ENCODE measurements around the gene CACNG4.

The CACNG4 gene

GRCh38 chr17:67020293-67020766 lies 55.8 kb downstream of the CACNG4 start:
- DNase-seq (ENCODE audit: extremely low spot score) = no peak
- TF ChIP-seq SUZ12 (IDR thresholded peaks at IDR 0.05) (no peak), HDGF (IDR thresholded peaks at IDR 0.05; ENCODE audit: borderline replicate concordance) (no peak), FOXM1 (IDR thresholded peaks at IDR 0.05; ENCODE audit: borderline replicate concordance) (no peak), ZNF384 (IDR thresholded peaks at IDR 0.05) (no peak), FOXA1 (IDR thresholded peaks at IDR 0.05) (no peak), ARNT (IDR thresholded peaks at IDR 0.05) (no peak), ELF4 (IDR thresholded peaks at IDR 0.05) (no peak), LEF1 (IDR thresholded peaks at IDR 0.05; ENCODE audit: borderline replicate concordance) (no peak)
- ChIA-PET POLR2A (no interaction called here), CTCF (no interaction called here)

DNA sequence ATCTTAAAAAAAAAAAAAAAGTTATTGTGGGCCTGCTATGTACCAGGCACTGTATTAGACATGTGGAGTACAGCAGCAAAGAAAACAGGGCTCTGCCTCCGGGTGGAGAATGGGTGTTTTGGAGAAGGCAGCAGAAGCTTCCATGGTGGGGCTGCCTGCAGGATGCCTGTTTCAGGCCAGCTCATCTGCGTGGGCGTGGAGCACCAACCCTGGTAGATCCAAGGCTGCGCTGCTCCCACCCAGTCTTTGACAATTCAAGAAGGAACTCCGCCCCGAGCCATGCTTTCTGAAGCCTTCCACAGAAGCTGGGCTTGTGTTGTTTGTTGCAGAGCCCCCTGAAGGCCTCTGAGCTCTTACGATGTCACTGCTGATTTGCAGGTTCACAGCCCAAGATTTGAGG lies 56.7 kb downstream of the CACNG4 start:
- POLR2A ChIA-PET = no interaction called here
- TF ChIP-seq ZNF384 (IDR thresholded peaks at IDR 0.05) (no peak), TARDBP (IDR thresholded peaks at IDR 0.05) (no peak), SP1 (IDR thresholded peaks at IDR 0.05) (no peak), FOXM1 (IDR thresholded peaks at IDR 0.05; ENCODE audit: borderline replicate concordance) (no peak), NFRKB (IDR thresholded peaks at IDR 0.05) (no peak), FOXK2 (IDR thresholded peaks at IDR 0.05) (no peak), SUZ12 (IDR thresholded peaks at IDR 0.05) (no peak), FOXA1 (IDR thresholded peaks at IDR 0.05) (no peak), BHLHE40 (IDR thresholded peaks at IDR 0.05; ENCODE audit: borderline replicate concordance) (no peak), ELF4 (IDR thresholded peaks at IDR 0.05) (no peak), LEF1 (IDR thresholded peaks at IDR 0.05; ENCODE audit: borderline replicate concordance) (no peak), ARNT (IDR thresholded peaks at IDR 0.05) (no peak), HDGF (IDR thresholded peaks at IDR 0.05; ENCODE audit: borderline replicate concordance) (no peak), L3MBTL2 (conservative IDR thresholded peaks at IDR 0.05) (no peak)
- TF ChIP-seq, protein P1, sequence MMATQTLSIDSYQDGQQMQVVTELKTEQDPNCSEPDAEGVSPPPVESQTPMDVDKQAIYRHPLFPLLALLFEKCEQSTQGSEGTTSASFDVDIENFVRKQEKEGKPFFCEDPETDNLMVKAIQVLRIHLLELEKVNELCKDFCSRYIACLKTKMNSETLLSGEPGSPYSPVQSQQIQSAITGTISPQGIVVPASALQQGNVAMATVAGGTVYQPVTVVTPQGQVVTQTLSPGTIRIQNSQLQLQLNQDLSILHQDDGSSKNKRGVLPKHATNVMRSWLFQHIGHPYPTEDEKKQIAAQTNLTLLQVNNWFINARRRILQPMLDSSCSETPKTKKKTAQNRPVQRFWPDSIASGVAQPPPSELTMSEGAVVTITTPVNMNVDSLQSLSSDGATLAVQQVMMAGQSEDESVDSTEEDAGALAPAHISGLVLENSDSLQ (IDR thresholded peaks at IDR 0.05) = no peak
- no peak for DNase-seq (ENCODE audit: extremely low spot score)
- CTCF ChIA-PET = no interaction called here

DNA sequence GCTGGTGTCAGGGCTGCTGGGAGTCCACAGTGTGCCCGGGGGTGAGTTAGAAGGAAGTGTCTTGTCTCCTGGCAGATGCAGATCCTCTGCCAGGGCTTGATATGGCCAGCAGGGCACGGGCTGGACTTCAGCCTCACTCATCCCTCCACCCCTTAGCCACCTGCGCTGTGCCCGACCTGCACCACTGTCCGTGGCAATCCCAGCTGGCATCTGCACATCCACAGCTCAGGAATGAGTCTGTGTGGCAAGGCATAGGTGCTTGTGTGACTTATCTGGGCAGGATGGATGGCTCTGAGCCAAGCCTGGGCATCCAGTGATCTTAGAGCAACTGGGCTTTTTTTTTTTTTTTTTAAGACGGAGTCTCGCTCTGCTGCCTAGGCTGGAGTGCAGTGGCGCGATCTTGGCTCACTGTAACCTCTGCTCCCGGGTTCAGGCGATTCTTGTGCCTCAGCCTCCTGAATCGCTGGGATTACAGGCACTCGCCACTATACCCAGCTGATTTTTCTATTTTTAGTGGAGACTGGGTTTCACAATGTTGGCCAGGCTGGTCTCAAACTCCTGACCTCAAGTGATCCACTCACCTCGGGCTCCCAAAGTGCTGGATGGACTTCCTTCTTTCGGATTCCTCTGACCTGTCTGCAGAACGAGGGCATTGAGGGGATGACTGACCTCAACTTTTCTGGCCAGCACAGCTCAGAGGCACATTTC lies 57.4 kb downstream of the CACNG4 start:
- POLR2A ChIA-PET = no interaction called here
- TF ChIP-seq L3MBTL2 (conservative IDR thresholded peaks at IDR 0.05) (no peak), ELF4 (IDR thresholded peaks at IDR 0.05) (no peak), FOXM1 (IDR thresholded peaks at IDR 0.05; ENCODE audit: borderline replicate concordance) (no peak), BHLHE40 (IDR thresholded peaks at IDR 0.05; ENCODE audit: borderline replicate concordance) (no peak), ZNF384 (IDR thresholded peaks at IDR 0.05) (no peak), SUZ12 (IDR thresholded peaks at IDR 0.05) (no peak), NFRKB (IDR thresholded peaks at IDR 0.05) (no peak), TARDBP (IDR thresholded peaks at IDR 0.05) (no peak), FOXA1 (IDR thresholded peaks at IDR 0.05) (no peak), ARNT (IDR thresholded peaks at IDR 0.05) (no peak), HDGF (IDR thresholded peaks at IDR 0.05; ENCODE audit: borderline replicate concordance) (no peak), SP1 (IDR thresholded peaks at IDR 0.05) (no peak), CTBP1 (IDR thresholded peaks at IDR 0.05; ENCODE audit: borderline replicate concordance) (no peak)
- CTCF ChIA-PET = no interaction called here
- no peak for DNase-seq (ENCODE audit: extremely low spot score)

DNA sequence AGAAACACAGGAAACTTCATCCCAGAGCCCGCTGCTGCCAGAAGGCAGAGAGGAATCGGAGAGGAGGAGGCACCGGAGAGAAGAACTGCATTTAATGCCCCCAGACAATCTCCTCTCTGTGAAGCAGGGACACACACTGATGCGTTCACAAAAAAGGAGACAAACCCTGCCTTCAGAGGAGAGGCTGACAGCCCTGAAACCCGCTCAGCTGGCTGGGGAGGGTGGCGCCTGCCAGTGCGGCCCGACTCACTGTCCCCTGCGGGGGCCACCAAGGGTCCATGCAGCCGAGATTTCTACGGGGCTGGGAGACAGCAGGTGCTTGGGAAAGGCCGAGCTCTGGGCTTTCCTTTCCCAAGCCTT lies 57.9 kb downstream of the CACNG4 start:
- ChIA-PET CTCF (no interaction called here), POLR2A (no interaction called here)
- TF ChIP-seq ARNT (IDR thresholded peaks at IDR 0.05) (no peak), FOXK2 (IDR thresholded peaks at IDR 0.05) (no peak), TARDBP (IDR thresholded peaks at IDR 0.05) (no peak), ELF4 (IDR thresholded peaks at IDR 0.05) (no peak), BHLHE40 (IDR thresholded peaks at IDR 0.05; ENCODE audit: borderline replicate concordance) (no peak), LEF1 (IDR thresholded peaks at IDR 0.05; ENCODE audit: borderline replicate concordance) (no peak), SP1 (IDR thresholded peaks at IDR 0.05) (no peak), HDGF (IDR thresholded peaks at IDR 0.05; ENCODE audit: borderline replicate concordance) (no peak), SUZ12 (IDR thresholded peaks at IDR 0.05) (no peak), FOXM1 (IDR thresholded peaks at IDR 0.05; ENCODE audit: borderline replicate concordance) (no peak), CTBP1 (IDR thresholded peaks at IDR 0.05; ENCODE audit: borderline replicate concordance) (no peak), FOXA1 (IDR thresholded peaks at IDR 0.05) (no peak), NFRKB (IDR thresholded peaks at IDR 0.05) (no peak), L3MBTL2 (conservative IDR thresholded peaks at IDR 0.05) (no peak), ZNF384 (IDR thresholded peaks at IDR 0.05) (no peak)
- TF ChIP-seq, protein P1 (IDR thresholded peaks at IDR 0.05) = no peak
- no peak for DNase-seq (ENCODE audit: extremely low spot score)

- TF ChIP-seq FOXK2 (IDR thresholded peaks at IDR 0.05) (no peak), L3MBTL2 (conservative IDR thresholded peaks at IDR 0.05) (no peak), TARDBP (IDR thresholded peaks at IDR 0.05) (no peak), CTBP1 (IDR thresholded peaks at IDR 0.05; ENCODE audit: borderline replicate concordance) (no peak), FOXM1 (IDR thresholded peaks at IDR 0.05; ENCODE audit: borderline replicate concordance) (no peak), HDGF (IDR thresholded peaks at IDR 0.05; ENCODE audit: borderline replicate concordance) (no peak), SUZ12 (IDR thresholded peaks at IDR 0.05) (no peak), ELF4 (IDR thresholded peaks at IDR 0.05) (no peak)
- TF ChIP-seq, protein P1 (IDR thresholded peaks at IDR 0.05) = no peak
- CTCF ChIA-PET = no interaction called here
- DNase-seq (ENCODE audit: extremely low spot score) = no peak
- POLR2A ChIA-PET = no interaction called here
Observed at GRCh38 chr17:67024736-67025135, 60.2 kb downstream of the CACNG4 start.

GRCh38 chr17:67025216-67025792 lies 60.8 kb downstream of the CACNG4 start:
- ChIA-PET POLR2A (no interaction called here), CTCF (no interaction called here)
- no peak for DNase-seq (ENCODE audit: extremely low spot score)
- TF ChIP-seq CTBP1 (IDR thresholded peaks at IDR 0.05; ENCODE audit: borderline replicate concordance) (no peak), BHLHE40 (IDR thresholded peaks at IDR 0.05; ENCODE audit: borderline replicate concordance) (no peak), TARDBP (IDR thresholded peaks at IDR 0.05) (no peak), ELF4 (IDR thresholded peaks at IDR 0.05) (no peak), NFRKB (IDR thresholded peaks at IDR 0.05) (no peak), SP1 (IDR thresholded peaks at IDR 0.05) (no peak), FOXK2 (IDR thresholded peaks at IDR 0.05) (no peak), SUZ12 (IDR thresholded peaks at IDR 0.05) (no peak), ZNF384 (IDR thresholded peaks at IDR 0.05) (no peak), FOXM1 (IDR thresholded peaks at IDR 0.05; ENCODE audit: borderline replicate concordance) (no peak), L3MBTL2 (conservative IDR thresholded peaks at IDR 0.05) (no peak), LEF1 (IDR thresholded peaks at IDR 0.05; ENCODE audit: borderline replicate concordance) (no peak), FOXA1 (IDR thresholded peaks at IDR 0.05) (no peak), ARNT (IDR thresholded peaks at IDR 0.05) (no peak), HDGF (IDR thresholded peaks at IDR 0.05; ENCODE audit: borderline replicate concordance) (no peak)
- TF ChIP-seq, protein P1 (IDR thresholded peaks at IDR 0.05) = no peak
